ENCODE results near the gene MFRP.
A peak's percentile ranks its signal among the peaks of the same experiment; 100 is the strongest.

Gene MFRP

GRCh38 chr11:119338318-119338890, 8.1 kb downstream of the MFRP start:
- DNase-seq (ENCODE audit: low read depth) = peak; percentile 41

GRCh38 chr11:119337581-119338317, 8.8 kb downstream of the MFRP start:
- DNase-seq (ENCODE audit: low read depth) = peak; percentile 35

GRCh38 chr11:119336744-119337469, 9.6 kb downstream of the MFRP start:
- DNase-seq (ENCODE audit: low read depth) = no peak

GRCh38 chr11:119335655-119336543, 10.6 kb downstream of the MFRP start:
- no peak for DNase-seq (ENCODE audit: low read depth)

GRCh38 chr11:119335091-119335654, 11.3 kb downstream of the MFRP start:
- no peak for DNase-seq (ENCODE audit: low read depth)

GRCh38 chr11:119334174-119334930, 12.2 kb downstream of the MFRP start, which contains the start of gene RNF26:
RNF26 (plus strand) TSS chr11:119334527; CDS start chr11:119335123, 596 bp downstream.
- DNase-seq (ENCODE audit: low read depth) = peak; percentile 86

- no peak for DNase-seq (ENCODE audit: low read depth)
Measured at GRCh38 chr11:119332111-119332765, 14.3 kb downstream of the MFRP start.

GRCh38 chr11:119330237-119330636, 16.3 kb downstream of the MFRP start:
- no peak for DNase-seq (ENCODE audit: low read depth)

- DNase-seq (ENCODE audit: low read depth) = no peak
Measured at GRCh38 chr11:119329320-119329719, 17.2 kb downstream of the MFRP start.

- DNase-seq (ENCODE audit: low read depth) = no peak
Measured at GRCh38 chr11:119324189-119324588, 22.3 kb downstream of the MFRP start.

- DNase-seq (ENCODE audit: low read depth) = peak; percentile 23
Measured at GRCh38 chr11:119323532-119324033, 22.9 kb downstream of the MFRP start.

GRCh38 chr11:119322921-119323531, 23.5 kb downstream of the MFRP start:
- DNase-seq (ENCODE audit: low read depth) = no peak

GRCh38 chr11:119322360-119322739, 24.2 kb downstream of the MFRP start:
- DNase-seq (ENCODE audit: low read depth) = no peak

GRCh38 chr11:119320776-119321524, 25.6 kb downstream of the MFRP start:
- no peak for DNase-seq (ENCODE audit: low read depth)

GRCh38 chr11:119320240-119320775, 26.2 kb downstream of the MFRP start:
- no peak for DNase-seq (ENCODE audit: low read depth)

GRCh38 chr11:119319700-119320239, 26.7 kb downstream of the MFRP start:
- no peak for DNase-seq (ENCODE audit: low read depth)

GRCh38 chr11:119319136-119319699, 27.3 kb downstream of the MFRP start:
- no peak for DNase-seq (ENCODE audit: low read depth)

All from HS-5 (cell line).